Neutrophil (primary cell): ENCODE measurements around the gene DNLZ.

Experiments used
- H3K27ac ChIP-seq: fragments of 200-600 bp; sonication (generic); 2 replicates; pipeline ENCODE4 v1.5.1; 2016; ENCODE audit warnings: mild to moderate bottlenecking, moderate library complexity
- H3K27me3 ChIP-seq: fragments of 200-600 bp; sonication (generic); 2 replicates; pipeline ENCODE4 v1.6.0; 2016; ENCODE audit warnings: mild to moderate bottlenecking
- H3K36me3 ChIP-seq: fragments of 200-600 bp; sonication (generic); 2 replicates; pipeline ENCODE4 v1.5.1; 2017
- H3K4me1 ChIP-seq, 2 experiments: fragments of 200-600 bp in 1 of 2; sonication (generic) in 1 of 2; 1 replicate in 1 of 2; 2 replicates in 1 of 2; pipeline versions ENCODE4 v1.5.1 to v1.6.1; 2013 to 2016; ENCODE audit warnings: low read depth in 1 of 2, low read length in 1 of 2, mild to moderate bottlenecking in 1 of 2, moderate library complexity in 1 of 2; ENCODE audit not compliant: control insufficient read depth in 1 of 2, insufficient read depth in 1 of 2
- H3K4me3 ChIP-seq, 2 experiments: fragments of 200-600 bp in 1 of 2; sonication (generic) in 1 of 2; 1 replicate in 1 of 2; 2 replicates in 1 of 2; pipeline ENCODE4 v1.5.1; 2013 to 2016; ENCODE audit warnings: low read depth in 1 of 2, low read length in 1 of 2, mild to moderate bottlenecking in 1 of 2, moderate library complexity in 1 of 2
- H3K9me3 ChIP-seq: fragments of 200-600 bp; sonication (generic); 2 replicates; pipeline ENCODE4 v1.5.1; 2016
- CTCF ChIP-seq: fragments of 200-600 bp; sonication (generic); IDR thresholded peaks from 2 replicates; pipeline ENCODE4 v1.5.1; 2016; ENCODE audit warnings: antibody characterized with exemption

DNLZ gene

GRCh38 chr9:136327304-136327974 lies 36.1 kb downstream of the DNLZ start, which contains the start of gene GPSM1:
TSS of gene GPSM1 (plus strand) at chr9:136327539. CDS start at chr9:136327696, 157 bp downstream.
- TF ChIP-seq CTCF = no peak
- no peaks in the 10 kb centered on the region for H3K9me3 ChIP-seq
- no peak within 1 kb of the TSS for H3K27ac ChIP-seq
- no peaks in the 10 kb centered on the region for H3K36me3 ChIP-seq
- H3K27me3 ChIP-seq = peaks cover 73% of the 10 kb centered on the region
- H3K4me1 ChIP-seq = peaks cover 0 to 6% of the 10 kb centered on the region in 2 experiments
- H3K4me3 ChIP-seq = no peak within 1 kb of the TSS

GRCh38 chr9:136326761-136327303 lies 36.7 kb downstream of the DNLZ start:
- Histone ChIP-seq H3K4me1 (peaks cover 0 to 6% of the 10 kb centered on the region in 2 experiments), H3K9me3 (no peaks in the 10 kb centered on the region), H3K27ac (no peak overlapping the region), H3K4me3 (no peak overlapping the region), H3K36me3 (no peaks in the 10 kb centered on the region), H3K27me3 (peaks cover 73% of the 10 kb centered on the region)
- no peak for TF ChIP-seq CTCF

DNA sequence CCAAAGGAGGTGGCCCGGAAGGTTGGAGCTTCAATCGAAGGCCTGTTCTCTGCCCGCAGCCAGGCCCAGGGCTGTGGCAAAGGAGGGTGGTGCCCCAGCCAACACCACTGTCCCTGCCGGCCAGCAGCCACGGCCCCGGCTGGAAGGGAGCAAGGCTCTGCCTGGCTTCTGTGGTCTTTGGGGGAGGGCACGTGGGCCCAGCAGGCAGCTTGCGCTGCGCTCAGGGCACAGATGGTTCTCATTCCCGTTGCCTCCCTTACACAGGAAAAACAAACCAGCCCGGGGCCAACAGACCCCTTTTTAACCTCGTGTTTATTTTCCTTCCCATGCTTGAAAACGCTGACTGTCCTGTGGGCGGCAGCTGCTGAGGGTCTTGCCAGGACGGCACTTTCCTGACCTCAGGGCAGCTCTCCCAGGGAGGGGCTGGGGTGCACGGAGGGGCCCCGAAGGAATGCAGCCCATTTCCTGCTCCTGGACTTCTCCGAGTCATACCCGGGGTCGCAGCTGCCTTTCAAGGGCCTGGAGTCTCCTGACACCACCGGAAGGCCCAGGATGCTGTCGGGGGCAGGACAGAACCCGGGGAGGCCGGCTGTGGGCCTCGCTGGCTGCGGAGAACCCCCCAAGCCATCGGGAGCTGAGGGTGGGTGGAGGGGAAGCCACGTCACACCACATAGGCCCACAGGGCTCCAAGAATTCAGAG lies 37.3 kb downstream of the DNLZ start:
- Histone ChIP-seq H3K27ac (no peak overlapping the region), H3K4me3 (no peak overlapping the region), H3K9me3 (no peaks in the 10 kb centered on the region), H3K36me3 (no peaks in the 10 kb centered on the region), H3K27me3 (peaks cover 73% of the 10 kb centered on the region), H3K4me1 (peaks cover 0 to 6% of the 10 kb centered on the region in 2 experiments)
- TF ChIP-seq CTCF = no peak

- Histone ChIP-seq H3K9me3 (no peaks in the 10 kb centered on the region), H3K4me1 (peaks cover 0 to 6% of the 10 kb centered on the region in 2 experiments), H3K4me3 (no peak overlapping the region), H3K36me3 (no peaks in the 10 kb centered on the region), H3K27me3 (peaks cover 73% of the 10 kb centered on the region), H3K27ac (no peak overlapping the region)
- TF ChIP-seq CTCF = no peak
Observed at GRCh38 chr9:136325358-136325757, 38.2 kb downstream of the DNLZ start.

DNA sequence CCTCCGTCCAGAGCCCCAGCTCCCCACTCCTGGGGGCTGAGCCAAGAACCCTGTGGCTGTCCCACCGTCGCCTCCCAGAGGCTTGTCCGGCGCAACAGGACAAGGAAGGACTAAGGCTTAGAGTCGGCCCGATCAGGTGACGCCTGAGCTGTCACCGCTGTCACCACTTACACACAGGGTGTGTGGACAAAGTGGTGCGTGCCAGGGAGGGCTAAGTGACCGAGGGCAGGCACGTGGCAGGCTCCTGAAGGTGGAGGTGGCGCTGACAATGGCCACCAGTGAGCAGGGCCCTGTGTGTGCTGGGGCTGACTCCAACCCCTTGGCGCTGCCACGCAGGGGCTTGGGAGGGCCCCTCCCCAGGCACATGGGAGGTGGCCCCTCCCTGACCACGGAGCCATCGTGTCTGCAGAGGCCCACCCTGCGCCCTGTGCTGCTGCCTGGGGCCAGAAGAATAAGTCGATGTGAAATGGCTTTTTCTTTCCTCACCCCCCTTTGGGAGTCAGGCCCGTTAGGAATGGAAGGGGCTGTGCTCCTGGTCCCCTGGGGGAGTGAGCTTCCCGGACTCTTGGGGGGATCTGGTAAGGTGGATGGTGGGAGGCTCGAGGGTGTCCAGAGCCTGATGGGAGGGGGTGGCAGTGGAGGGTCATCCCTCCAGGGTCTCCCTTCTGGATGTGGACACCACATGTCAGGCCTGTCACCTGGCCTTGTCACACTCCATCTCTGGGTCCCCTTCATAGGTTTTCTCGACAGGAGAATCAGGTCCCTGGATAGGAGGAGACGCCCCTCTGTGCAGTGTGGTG lies 38.8 kb downstream of the DNLZ start:
- no peaks in the 10 kb centered on the region for H3K9me3 ChIP-seq
- H3K4me1 ChIP-seq = peaks cover 0 to 6% of the 10 kb centered on the region in 2 experiments
- H3K4me3 ChIP-seq = no peak overlapping the region
- H3K27ac ChIP-seq = no peak overlapping the region
- no peaks in the 10 kb centered on the region for H3K36me3 ChIP-seq
- TF ChIP-seq CTCF = no peak
- peaks cover 71% of the 10 kb centered on the region for H3K27me3 ChIP-seq
